Neural progenitor cell (in vitro differentiated cells): ENCODE results near the gene TUBB2B. TPM values are rescaled to one million over a fixed set of nuclear protein-coding genes. Genes with fewer than 3 reads are reported as not detected.
"Not testable (repeated sequence)": the region's sequence is repeated elsewhere in the genome, so short reads cannot be mapped to it uniquely, and the experiment has no call there.

Experiments
- DNase-seq: peaks from one replicate; pipeline ENCODE4 v3.0.0-alpha.2; 2016; ENCODE audit warnings: low spot score
- H2AFZ ChIP-seq: fragments of 200-600 bp; sonication (generic); replicated peaks from 2 replicates; pipeline ENCODE4 v1.6.1; 2016; ENCODE audit warnings: antibody characterized with exemption
- H3F3A ChIP-seq: fragments of 200-600 bp; sonication (generic); 2 replicates; pipeline ENCODE4 v1.6.1; 2016; ENCODE audit warnings: antibody characterized with exemption, low read depth
- H3K27ac ChIP-seq: fragments of 200-600 bp; sonication (generic); 2 replicates; pipeline ENCODE4 v1.5.1; 2016; ENCODE audit warnings: mild to moderate bottlenecking
- H3K27me3 ChIP-seq: fragments of 200-600 bp; sonication (generic); 2 replicates; pipeline ENCODE4 v1.6.1; 2016; ENCODE audit warnings: mild to moderate bottlenecking, moderate library complexity
- H3K36me3 ChIP-seq: fragments of 200-600 bp; sonication (generic); 2 replicates; pipeline ENCODE4 v1.5.1; 2016
- H3K4me1 ChIP-seq: fragments of 200-600 bp; sonication (generic); 2 replicates; pipeline ENCODE4 v1.6.1; 2016; ENCODE audit warnings: mixed run types
- H3K4me2 ChIP-seq: fragments of 200-600 bp; sonication (generic); 2 replicates; pipeline ENCODE4 v1.6.1; 2016
- H3K4me3 ChIP-seq: fragments of 200-600 bp; sonication (generic); 2 replicates; pipeline ENCODE4 v1.5.1; 2016
- H3K79me2 ChIP-seq: fragments of 200-600 bp; sonication (generic); 2 replicates; pipeline ENCODE4 v1.6.1; 2016; ENCODE audit warnings: low read depth
- H3K9ac ChIP-seq: fragments of 200-600 bp; sonication (generic); 2 replicates; pipeline ENCODE4 v1.6.1; 2016
- H3K9me3 ChIP-seq: fragments of 200-600 bp; sonication (generic); 2 replicates; pipeline ENCODE4 v1.5.1; 2016; ENCODE audit warnings: low read depth
- H4K20me1 ChIP-seq: fragments of 200-600 bp; sonication (generic); 2 replicates; pipeline ENCODE4 v1.6.1; 2016; ENCODE audit warnings: low read depth
- H3K27ac Mint-ChIP-seq: 3 replicates; pipeline ENCODE4 v1.8.0; 2021; ENCODE audit warnings: mixed read lengths
- H3K27me3 Mint-ChIP-seq: 2 replicates; pipeline ENCODE4 v1.8.0; 2022; ENCODE audit warnings: low read depth, mild to moderate bottlenecking, inconsistent platforms, moderate library complexity, mixed read lengths; ENCODE audit not compliant: insufficient read depth
- H3K36me3 Mint-ChIP-seq: 3 replicates; pipeline ENCODE4 v1.8.0; 2021; ENCODE audit warnings: mixed read lengths
- H3K4me1 Mint-ChIP-seq: 3 replicates; pipeline ENCODE4 v1.8.0; 2021; ENCODE audit warnings: mixed read lengths
- H3K4me3 Mint-ChIP-seq: 3 replicates; pipeline ENCODE4 v1.8.0; 2021; ENCODE audit warnings: mild to moderate bottlenecking, moderate library complexity, mixed read lengths
- H3K9me3 Mint-ChIP-seq: 3 replicates; pipeline ENCODE4 v1.8.0; 2020; ENCODE audit warnings: mixed read lengths
- CTCF ChIP-seq: fragments of 200-600 bp; sonication (generic); IDR thresholded peaks from 2 replicates; pipeline ENCODE4 v1.5.1; 2017; ENCODE audit warnings: antibody characterized with exemption, mild to moderate bottlenecking
- EZH2 ChIP-seq: fragments of 200-600 bp; sonication (generic); IDR thresholded peaks from 2 replicates; pipeline ENCODE4 v1.6.1; 2017; ENCODE audit warnings: antibody characterized with exemption, mild to moderate bottlenecking, moderate library complexity
- EZH2phosphoT487 ChIP-seq: fragments of 200-600 bp; sonication (generic); IDR thresholded peaks from 2 replicates; pipeline ENCODE4 v1.6.1; 2017; ENCODE audit warnings: antibody characterized with exemption
- total RNA-seq: library from RNA; depleted of rRNA; stranded (reverse); fragments of >200 nt; gene quantifications from 2 replicates; pipeline ENCODE4 v1.2.3, GENCODE V29; 2015; ENCODE audit warnings: low replicate concordance

Gene TUBB2B
- total RNA-seq, 1 donor from 2014 or later, result 362 TPM

GRCh38 chr6:3190779-3191178 lies 36.7 kb downstream of the TUBB2B start:
- H3K36me3 ChIP-seq, result no peaks in the 10 kb centered on the region
- peaks cover 31% of the 10 kb centered on the region for H3K4me1 ChIP-seq
- no peak overlapping the region for H2AFZ ChIP-seq
- H3K79me2 ChIP-seq, result no peaks in the 10 kb centered on the region
- H3K4me1 Mint-ChIP-seq, result peaks cover 39% of the 10 kb centered on the region
- H3K27me3 Mint-ChIP-seq, result no peaks in the 10 kb centered on the region
- no peak overlapping the region for H3K4me3 ChIP-seq
- peaks cover 31% of the 10 kb centered on the region for H3F3A ChIP-seq
- H3K27ac ChIP-seq, result no peak overlapping the region
- H3K4me3 Mint-ChIP-seq, result no peak overlapping the region
- H3K9me3 Mint-ChIP-seq, result peaks cover 6% of the 10 kb centered on the region
- no peak overlapping the region for H3K4me2 ChIP-seq
- no peaks in the 10 kb centered on the region for H3K27me3 ChIP-seq
- H3K9me3 ChIP-seq, result no peaks in the 10 kb centered on the region
- H4K20me1 ChIP-seq, result no peaks in the 10 kb centered on the region
- H3K9ac ChIP-seq, result no peak overlapping the region
- H3K36me3 Mint-ChIP-seq, result peaks cover 18% of the 10 kb centered on the region
- TF ChIP-seq CTCF (no peak), EZH2 (no peak), EZH2phosphoT487 (no peak)
- H3K27ac Mint-ChIP-seq, result peak overlapping the region; percentile 78
- no peak for DNase-seq

DNA sequence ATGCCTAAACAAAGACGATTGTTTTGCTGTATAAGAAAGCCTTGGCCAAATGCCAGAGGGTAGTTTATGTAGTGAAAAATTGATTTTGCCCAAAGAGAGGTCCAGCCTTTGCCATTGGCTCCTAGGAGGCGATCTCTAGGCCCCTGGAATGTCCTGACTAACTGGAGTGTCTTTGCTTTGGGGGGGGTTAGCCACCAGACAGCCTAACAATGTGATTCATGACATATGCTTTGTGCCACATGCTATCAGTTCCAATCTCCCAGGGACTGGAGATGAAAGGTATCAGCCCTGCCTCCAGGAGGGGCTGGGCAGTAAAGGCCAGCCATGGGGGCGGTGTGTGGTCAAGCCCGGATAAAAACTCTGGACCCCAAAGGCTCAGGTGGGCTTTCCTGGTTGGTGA lies 37.4 kb downstream of the TUBB2B start:
- no peaks in the 10 kb centered on the region for H3K9me3 ChIP-seq
- no peak overlapping the region for H3K9ac ChIP-seq
- no peaks in the 10 kb centered on the region for H4K20me1 ChIP-seq
- peak overlapping the region; percentile 53 for H3K27ac Mint-ChIP-seq
- TF ChIP-seq CTCF (no peak), EZH2phosphoT487 (no peak), EZH2 (no peak)
- DNase-seq, result no peak
- peaks cover 39% of the 10 kb centered on the region for H3K4me1 Mint-ChIP-seq
- peaks cover 18% of the 10 kb centered on the region for H3K36me3 Mint-ChIP-seq
- peaks cover 24% of the 10 kb centered on the region for H3K4me1 ChIP-seq
- H3K79me2 ChIP-seq, result no peaks in the 10 kb centered on the region
- H3K27me3 ChIP-seq, result no peaks in the 10 kb centered on the region
- H3K4me2 ChIP-seq, result no peak overlapping the region
- H3K9me3 Mint-ChIP-seq, result peaks cover 6% of the 10 kb centered on the region
- peaks cover 24% of the 10 kb centered on the region for H3F3A ChIP-seq
- no peak overlapping the region for H3K27ac ChIP-seq
- H2AFZ ChIP-seq, result no peak overlapping the region
- no peaks in the 10 kb centered on the region for H3K27me3 Mint-ChIP-seq
- no peaks in the 10 kb centered on the region for H3K36me3 ChIP-seq
- no peak overlapping the region for H3K4me3 Mint-ChIP-seq
- no peak overlapping the region for H3K4me3 ChIP-seq

GRCh38 chr6:3189192-3189591 lies 38.3 kb downstream of the TUBB2B start:
- not testable (repeated sequence) for H3K4me3 Mint-ChIP-seq, H3K4me3 ChIP-seq, H2AFZ ChIP-seq, H3K27ac Mint-ChIP-seq, H4K20me1 ChIP-seq, H3K36me3 ChIP-seq, H3K9me3 Mint-ChIP-seq, H3K9ac ChIP-seq, H3K4me2 ChIP-seq, H3K79me2 ChIP-seq, H3K27me3 Mint-ChIP-seq, H3K27me3 ChIP-seq, DNase-seq, H3K27ac ChIP-seq, H3K9me3 ChIP-seq
- H3K36me3 Mint-ChIP-seq, result peaks cover 22% of the 10 kb centered on the region
- peaks cover 15% of the 10 kb centered on the region for H3K4me1 ChIP-seq
- H3K4me1 Mint-ChIP-seq, result peaks cover 43% of the 10 kb centered on the region
- H3F3A ChIP-seq, result peaks cover 15% of the 10 kb centered on the region

DNA sequence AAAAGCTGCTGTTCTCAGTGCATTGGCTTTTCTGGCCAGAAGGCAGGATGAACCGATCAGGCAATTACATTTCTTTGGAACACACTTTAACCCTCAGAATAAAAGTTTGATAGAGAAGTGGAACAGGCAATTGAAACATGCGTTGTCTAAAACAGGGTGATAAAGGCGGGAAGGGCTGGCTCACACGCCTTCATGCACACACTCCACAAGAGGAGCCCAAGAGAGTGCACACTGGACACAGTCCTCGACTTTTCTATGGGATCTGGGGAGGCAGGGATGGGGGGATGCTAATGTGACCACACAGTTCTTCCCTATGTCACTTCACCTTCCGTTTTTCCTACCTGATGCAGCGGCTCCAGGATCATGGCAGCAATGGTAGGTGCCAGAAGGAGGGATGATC lies 39.2 kb downstream of the TUBB2B start:
- peaks cover 46% of the 10 kb centered on the region for H3K4me1 Mint-ChIP-seq
- H3K27ac Mint-ChIP-seq, result peak overlapping the region; percentile 50
- Histone ChIP-seq H3K36me3 (no peaks in the 10 kb centered on the region), H3K4me1 (peaks cover 15% of the 10 kb centered on the region), H3K27ac (no peak overlapping the region), H3K4me3 (no peak overlapping the region), H3F3A (peaks cover 12% of the 10 kb centered on the region), H2AFZ (no peak overlapping the region), H3K27me3 (no peaks in the 10 kb centered on the region), H4K20me1 (no peaks in the 10 kb centered on the region), H3K9ac (no peak overlapping the region), H3K79me2 (no peaks in the 10 kb centered on the region), H3K4me2 (no peak overlapping the region), H3K9me3 (no peaks in the 10 kb centered on the region)
- H3K4me3 Mint-ChIP-seq, result no peak overlapping the region
- H3K9me3 Mint-ChIP-seq, result peaks cover 7% of the 10 kb centered on the region
- peaks cover 2% of the 10 kb centered on the region for H3K27me3 Mint-ChIP-seq
- H3K36me3 Mint-ChIP-seq, result peaks cover 26% of the 10 kb centered on the region
- DNase-seq, result no peak
- TF ChIP-seq CTCF (no peak), EZH2 (no peak)
